ENCODE data around the gene LAT.

- TF ChIP-seq CTCF (conservative IDR thresholded peaks at IDR 0.05; ENCODE audit: low read length) (no peak), EZH2phosphoT487 (IDR thresholded peaks at IDR 0.05; ENCODE audit: borderline replicate concordance, low read depth, low read length) (no peak)
These were observed 24.4 kb downstream of the LAT start for GRCh38 chr16:29009050-29009837.

All from OCI-LY7 (cell line).